WTC11 (cell line): ENCODE data around the gene CFAP58. TPM values are rescaled to one million over a fixed set of nuclear protein-coding genes. Genes with fewer than 3 reads are reported as not detected.

Source experiments
- ATAC-seq: fragments of 200-7000 bp; cut with Tn5 transposase; 2 replicates; pipeline ENCODE4 v1.10.0; 2021; ENCODE audit warnings: mild to moderate bottlenecking, moderate library complexity
- CTCF ChIA-PET: fragments of 300-600 bp; sonication (Branson Sonifier 250); formaldehyde crosslinking; loops from one replicate; lab custom pipeline; 2021; ENCODE audit warnings: antibody characterized with exemption; lab: Charles Lee
- POLR2A ChIA-PET: fragments of 350-600 bp; sonication (Branson Sonifier 250); formaldehyde crosslinking; loops from one replicate; lab custom pipeline; 2021; ENCODE audit warnings: antibody characterized with exemption; lab: Charles Lee
- DNase-seq: peaks from one replicate; pipeline ENCODE4 v3.0.0; 2021; ENCODE audit warnings: low spot score
- H3K27ac Mint-ChIP-seq: 2 replicates; pipeline ENCODE4 v1.8.0; 2021; ENCODE audit warnings: mixed read lengths
- H3K27me3 Mint-ChIP-seq: 2 replicates; pipeline ENCODE4 v1.8.0; 2021; ENCODE audit warnings: low read depth, mild to moderate bottlenecking, moderate library complexity, mixed read lengths
- H3K36me3 Mint-ChIP-seq: 2 replicates; pipeline ENCODE4 v1.8.0; 2021; ENCODE audit warnings: mixed read lengths
- H3K4me1 Mint-ChIP-seq: 2 replicates; pipeline ENCODE4 v1.8.0; 2022; ENCODE audit warnings: mixed read lengths
- H3K4me3 Mint-ChIP-seq: 2 replicates; pipeline ENCODE4 v1.8.0; 2021; ENCODE audit warnings: mild to moderate bottlenecking, moderate library complexity, mixed read lengths
- H3K9me3 Mint-ChIP-seq: 2 replicates; pipeline ENCODE4 v1.8.0; 2021; ENCODE audit warnings: mixed read lengths
- CREM ChIP-seq: sonication (generic); formaldehyde crosslinking; IDR thresholded peaks from 2 replicates; pipeline ENCODE4 v1.8.1; 2022; ENCODE audit warnings: mild to moderate bottlenecking, missing genetic modification reagents, moderate library complexity
- EMX1 ChIP-seq: fragments of 250-450 bp; sonication (Bioruptor Pico); IDR thresholded peaks from 2 replicates; pipeline ENCODE4 v1.8.0; 2021; ENCODE audit warnings: mild to moderate bottlenecking
- ESRRA ChIP-seq: sonication (generic); formaldehyde crosslinking; IDR thresholded peaks from 2 replicates; pipeline ENCODE4 v1.8.1; 2022; ENCODE audit warnings: mild to moderate bottlenecking, missing genetic modification reagents, borderline replicate concordance
- FOXP1 ChIP-seq: sonication (generic); formaldehyde crosslinking; IDR thresholded peaks from 2 replicates; pipeline ENCODE4 v1.8.0; 2022; ENCODE audit warnings: missing genetic modification reagents, mild to moderate bottlenecking, moderate library complexity, borderline replicate concordance
- IRF2 ChIP-seq: sonication (generic); formaldehyde crosslinking; IDR thresholded peaks from 2 replicates; pipeline ENCODE4 v1.8.0; 2022; ENCODE audit warnings: low read depth, missing genetic modification reagents, borderline replicate concordance
- NFATC4 ChIP-seq: fragments of 250-450 bp; sonication (Bioruptor Pico); IDR thresholded peaks from 2 replicates; pipeline ENCODE4 v1.9.0; 2021; ENCODE audit warnings: mild to moderate bottlenecking
- NFE2L1 ChIP-seq: sonication (generic); formaldehyde crosslinking; IDR thresholded peaks from 2 replicates; pipeline ENCODE4 v1.8.1; 2023; ENCODE audit warnings: missing genetic modification reagents
- NR1H2 ChIP-seq: sonication (generic); formaldehyde crosslinking; IDR thresholded peaks from 2 replicates; pipeline ENCODE4 v1.9.0; 2021; ENCODE audit warnings: mild to moderate bottlenecking, moderate library complexity, missing genetic modification reagents
- NR2C2 ChIP-seq: sonication (generic); formaldehyde crosslinking; IDR thresholded peaks from 2 replicates; pipeline ENCODE4 v1.8.0; 2022; ENCODE audit warnings: mild to moderate bottlenecking, missing genetic modification reagents
- RELA ChIP-seq: sonication (generic); formaldehyde crosslinking; IDR thresholded peaks from 2 replicates; pipeline ENCODE4 v1.8.1; 2022; ENCODE audit warnings: missing genetic modification reagents, mild to moderate bottlenecking, borderline replicate concordance
- SMAD3 ChIP-seq: sonication (generic); formaldehyde crosslinking; IDR thresholded peaks from 2 replicates; pipeline ENCODE4 v1.8.0; 2022; ENCODE audit warnings: missing genetic modification reagents, mild to moderate bottlenecking, borderline replicate concordance
- ZBTB21 ChIP-seq: sonication (generic); formaldehyde crosslinking; IDR thresholded peaks from 2 replicates; pipeline ENCODE4 v1.8.1; 2023; ENCODE audit warnings: mild to moderate bottlenecking, missing genetic modification reagents, borderline replicate concordance
- ZNF232 ChIP-seq: sonication (generic); formaldehyde crosslinking; IDR thresholded peaks from 2 replicates; pipeline ENCODE4 v1.8.0; 2022; ENCODE audit warnings: mild to moderate bottlenecking, missing genetic modification reagents
- ZNF416 ChIP-seq: fragments of 250-450 bp; sonication (Bioruptor Pico); IDR thresholded peaks from 2 replicates; pipeline ENCODE4 v1.9.0; 2021; ENCODE audit warnings: mild to moderate bottlenecking, inconsistent platforms
- ZNF423 ChIP-seq: fragments of 250-450 bp; sonication (Bioruptor Pico); IDR thresholded peaks from 2 replicates; pipeline ENCODE4 v2.1.2; 2022; ENCODE audit warnings: mild to moderate bottlenecking, moderate library complexity
- ZNF671 ChIP-seq: fragments of 250-450 bp; sonication (Bioruptor Pico); IDR thresholded peaks from 2 replicates; pipeline ENCODE4 v1.8.0; 2021; ENCODE audit warnings: mild to moderate bottlenecking
- total RNA-seq: library from RNA; stranded (reverse); gene quantifications from 3 replicates; pipeline ENCODE4 v1.2.3, GENCODE V29; 2021
- TF ChIP-seq, protein P1 (sequence below): sonication (generic); formaldehyde crosslinking; IDR thresholded peaks from 2 replicates; pipeline ENCODE4 v1.8.0; 2022; ENCODE audit warnings: mild to moderate bottlenecking, missing genetic modification reagents
- TF ChIP-seq, protein P2 (sequence below): sonication (generic); formaldehyde crosslinking; conservative IDR thresholded peaks from 2 replicates; pipeline ENCODE4 v1.8.1; 2022; ENCODE audit warnings: mild to moderate bottlenecking, missing genetic modification reagents
- TF ChIP-seq, protein P3 (sequence below): fragments of 250-450 bp; sonication (Bioruptor Pico); IDR thresholded peaks from 2 replicates; pipeline ENCODE4 v1.9.0; 2021; ENCODE audit warnings: mild to moderate bottlenecking
- TF ChIP-seq, protein P4 (sequence below): sonication (generic); formaldehyde crosslinking; IDR thresholded peaks from 2 replicates; pipeline ENCODE4 v1.8.1; 2022; ENCODE audit warnings: missing genetic modification reagents, borderline replicate concordance
- TF ChIP-seq, protein P5 (sequence below): fragments of 250-450 bp; sonication (Bioruptor Pico); IDR thresholded peaks from 2 replicates; pipeline ENCODE4 v1.9.0; 2021; ENCODE audit warnings: mild to moderate bottlenecking, borderline replicate concordance
- TF ChIP-seq, protein P6 (sequence below): sonication (generic); formaldehyde crosslinking; IDR thresholded peaks from 2 replicates; pipeline ENCODE4 v1.8.0; 2022; ENCODE audit warnings: mild to moderate bottlenecking, missing genetic modification reagents
- TF ChIP-seq, protein P7 (sequence below): sonication (generic); formaldehyde crosslinking; IDR thresholded peaks from 2 replicates; pipeline ENCODE4 v1.8.1; 2022; ENCODE audit warnings: low read depth, mild to moderate bottlenecking, moderate library complexity, missing genetic modification reagents, borderline replicate concordance
- TF ChIP-seq, protein P8 (sequence below): fragments of 250-450 bp; sonication (Bioruptor Pico); IDR thresholded peaks from 2 replicates; pipeline ENCODE4 v1.9.0; 2021; ENCODE audit warnings: mild to moderate bottlenecking
- TF ChIP-seq, protein P9 (sequence below): sonication (generic); formaldehyde crosslinking; IDR thresholded peaks from 2 replicates; pipeline ENCODE4 v1.8.0; 2022; ENCODE audit warnings: mild to moderate bottlenecking, missing genetic modification reagents

The CFAP58 gene
- total RNA-seq, 1 experiment from 2014 or later: 1.0 TPM

DNA sequence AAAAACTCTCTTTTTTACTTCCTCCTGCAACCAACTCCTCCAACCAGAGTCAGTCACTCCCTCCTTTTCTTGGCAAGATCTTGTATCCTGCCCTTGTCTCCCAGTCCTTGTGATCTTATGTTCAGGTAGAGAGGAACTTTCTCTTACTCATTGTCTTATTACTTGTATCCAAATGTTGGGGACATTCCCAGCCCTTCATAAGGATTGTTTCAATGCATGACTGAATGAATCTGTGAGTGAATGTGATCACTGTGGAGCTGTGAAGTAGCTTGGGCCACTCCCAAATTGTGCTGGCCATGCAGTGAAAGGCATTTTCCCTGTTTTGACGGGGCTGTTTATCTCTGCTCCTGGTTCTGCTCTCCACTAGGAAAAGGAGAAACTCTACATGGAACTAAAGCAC is 93.7 kb downstream of the CFAP58 start (continued):
- TF ChIP-seq, protein P1, sequence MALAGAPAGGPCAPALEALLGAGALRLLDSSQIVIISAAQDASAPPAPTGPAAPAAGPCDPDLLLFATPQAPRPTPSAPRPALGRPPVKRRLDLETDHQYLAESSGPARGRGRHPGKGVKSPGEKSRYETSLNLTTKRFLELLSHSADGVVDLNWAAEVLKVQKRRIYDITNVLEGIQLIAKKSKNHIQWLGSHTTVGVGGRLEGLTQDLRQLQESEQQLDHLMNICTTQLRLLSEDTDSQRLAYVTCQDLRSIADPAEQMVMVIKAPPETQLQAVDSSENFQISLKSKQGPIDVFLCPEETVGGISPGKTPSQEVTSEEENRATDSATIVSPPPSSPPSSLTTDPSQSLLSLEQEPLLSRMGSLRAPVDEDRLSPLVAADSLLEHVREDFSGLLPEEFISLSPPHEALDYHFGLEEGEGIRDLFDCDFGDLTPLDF: no peak
- TF ChIP-seq NFE2L1 (no peak), IRF2 (CRISPR knock-in tag) (no peak)
- TF ChIP-seq, protein P2, sequence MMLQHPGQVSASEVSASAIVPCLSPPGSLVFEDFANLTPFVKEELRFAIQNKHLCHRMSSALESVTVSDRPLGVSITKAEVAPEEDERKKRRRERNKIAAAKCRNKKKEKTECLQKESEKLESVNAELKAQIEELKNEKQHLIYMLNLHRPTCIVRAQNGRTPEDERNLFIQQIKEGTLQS (CRISPR knock-in tag): no peak
- TF ChIP-seq, protein P3, sequence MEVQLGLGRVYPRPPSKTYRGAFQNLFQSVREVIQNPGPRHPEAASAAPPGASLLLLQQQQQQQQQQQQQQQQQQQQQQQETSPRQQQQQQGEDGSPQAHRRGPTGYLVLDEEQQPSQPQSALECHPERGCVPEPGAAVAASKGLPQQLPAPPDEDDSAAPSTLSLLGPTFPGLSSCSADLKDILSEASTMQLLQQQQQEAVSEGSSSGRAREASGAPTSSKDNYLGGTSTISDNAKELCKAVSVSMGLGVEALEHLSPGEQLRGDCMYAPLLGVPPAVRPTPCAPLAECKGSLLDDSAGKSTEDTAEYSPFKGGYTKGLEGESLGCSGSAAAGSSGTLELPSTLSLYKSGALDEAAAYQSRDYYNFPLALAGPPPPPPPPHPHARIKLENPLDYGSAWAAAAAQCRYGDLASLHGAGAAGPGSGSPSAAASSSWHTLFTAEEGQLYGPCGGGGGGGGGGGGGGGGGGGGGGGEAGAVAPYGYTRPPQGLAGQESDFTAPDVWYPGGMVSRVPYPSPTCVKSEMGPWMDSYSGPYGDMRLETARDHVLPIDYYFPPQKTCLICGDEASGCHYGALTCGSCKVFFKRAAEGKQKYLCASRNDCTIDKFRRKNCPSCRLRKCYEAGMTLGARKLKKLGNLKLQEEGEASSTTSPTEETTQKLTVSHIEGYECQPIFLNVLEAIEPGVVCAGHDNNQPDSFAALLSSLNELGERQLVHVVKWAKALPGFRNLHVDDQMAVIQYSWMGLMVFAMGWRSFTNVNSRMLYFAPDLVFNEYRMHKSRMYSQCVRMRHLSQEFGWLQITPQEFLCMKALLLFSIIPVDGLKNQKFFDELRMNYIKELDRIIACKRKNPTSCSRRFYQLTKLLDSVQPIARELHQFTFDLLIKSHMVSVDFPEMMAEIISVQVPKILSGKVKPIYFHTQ (CRISPR knock-in tag): no peak

DNA sequence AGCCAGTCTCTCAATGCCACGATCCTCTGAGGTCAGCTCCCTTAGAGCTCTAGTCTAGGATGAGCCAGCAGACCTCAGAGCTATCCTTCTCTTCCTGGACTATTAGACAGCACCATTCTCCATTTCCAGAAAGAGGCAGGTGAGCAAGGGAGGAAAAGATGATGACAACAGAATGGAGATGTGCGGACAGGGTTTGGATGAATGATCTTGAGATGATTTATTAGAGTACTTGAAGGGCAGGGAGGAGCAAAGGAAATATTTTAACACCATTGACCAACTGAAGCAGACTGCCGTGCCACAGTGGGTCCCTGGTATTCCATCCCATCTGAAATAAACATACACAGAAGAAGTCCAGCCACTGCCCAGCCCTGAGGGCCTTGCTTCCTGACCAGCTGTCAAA is 94.3 kb downstream of the CFAP58 start:
- no peak overlapping the region for H3K4me3 Mint-ChIP-seq
- POLR2A ChIA-PET: no interaction called here
- ATAC-seq: no peak

DNA sequence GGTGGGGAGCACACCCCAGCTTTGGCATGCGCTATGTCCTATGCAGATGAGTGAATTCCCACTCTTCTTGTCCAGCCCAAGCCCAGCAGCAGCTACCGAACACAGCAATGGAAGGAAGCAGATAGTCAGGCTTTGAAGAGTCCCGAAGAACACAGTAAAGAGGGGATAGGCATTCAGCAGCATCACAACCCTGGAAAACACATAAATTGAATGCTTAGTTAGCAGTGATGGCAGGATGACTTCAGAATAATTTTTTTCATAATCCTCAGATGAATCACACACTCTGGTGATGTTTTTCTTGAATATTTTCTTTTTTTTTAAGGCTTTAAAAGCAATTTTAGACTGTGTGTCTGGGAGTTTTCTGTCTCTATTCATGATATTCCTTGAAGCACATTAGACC is 95.8 kb downstream of the CFAP58 start:
- Mint-ChIP-seq H3K4me1 (peaks cover 6% of the 10 kb centered on the region), H3K4me3 (no peak overlapping the region), H3K27ac (no peak overlapping the region), H3K27me3 (no peaks in the 10 kb centered on the region), H3K9me3 (no peaks in the 10 kb centered on the region), H3K36me3 (no peaks in the 10 kb centered on the region)
- CTCF ChIA-PET: no interaction called here
- POLR2A ChIA-PET: no interaction called here
- DNase-seq (no peak), ATAC-seq (no peak)
- TF ChIP-seq EMX1 (CRISPR knock-in tag): no peak
- TF ChIP-seq, protein P4, sequence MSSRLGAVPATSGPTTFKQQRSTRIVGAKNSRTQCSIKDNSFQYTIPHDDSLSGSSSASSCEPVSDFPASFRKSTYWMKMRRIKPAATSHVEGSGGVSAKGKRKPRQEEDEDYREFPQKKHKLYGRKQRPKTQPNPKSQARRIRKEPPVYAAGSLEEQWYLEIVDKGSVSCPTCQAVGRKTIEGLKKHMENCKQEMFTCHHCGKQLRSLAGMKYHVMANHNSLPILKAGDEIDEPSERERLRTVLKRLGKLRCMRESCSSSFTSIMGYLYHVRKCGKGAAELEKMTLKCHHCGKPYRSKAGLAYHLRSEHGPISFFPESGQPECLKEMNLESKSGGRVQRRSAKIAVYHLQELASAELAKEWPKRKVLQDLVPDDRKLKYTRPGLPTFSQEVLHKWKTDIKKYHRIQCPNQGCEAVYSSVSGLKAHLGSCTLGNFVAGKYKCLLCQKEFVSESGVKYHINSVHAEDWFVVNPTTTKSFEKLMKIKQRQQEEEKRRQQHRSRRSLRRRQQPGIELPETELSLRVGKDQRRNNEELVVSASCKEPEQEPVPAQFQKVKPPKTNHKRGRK: no peak
- no peak for TF ChIP-seq RELA (CRISPR knock-in tag)
- TF ChIP-seq SMAD3: no peak
- TF ChIP-seq ZNF671 (CRISPR knock-in tag): no peak
- TF ChIP-seq CREM (CRISPR knock-in tag): no peak
- TF ChIP-seq, protein P5, sequence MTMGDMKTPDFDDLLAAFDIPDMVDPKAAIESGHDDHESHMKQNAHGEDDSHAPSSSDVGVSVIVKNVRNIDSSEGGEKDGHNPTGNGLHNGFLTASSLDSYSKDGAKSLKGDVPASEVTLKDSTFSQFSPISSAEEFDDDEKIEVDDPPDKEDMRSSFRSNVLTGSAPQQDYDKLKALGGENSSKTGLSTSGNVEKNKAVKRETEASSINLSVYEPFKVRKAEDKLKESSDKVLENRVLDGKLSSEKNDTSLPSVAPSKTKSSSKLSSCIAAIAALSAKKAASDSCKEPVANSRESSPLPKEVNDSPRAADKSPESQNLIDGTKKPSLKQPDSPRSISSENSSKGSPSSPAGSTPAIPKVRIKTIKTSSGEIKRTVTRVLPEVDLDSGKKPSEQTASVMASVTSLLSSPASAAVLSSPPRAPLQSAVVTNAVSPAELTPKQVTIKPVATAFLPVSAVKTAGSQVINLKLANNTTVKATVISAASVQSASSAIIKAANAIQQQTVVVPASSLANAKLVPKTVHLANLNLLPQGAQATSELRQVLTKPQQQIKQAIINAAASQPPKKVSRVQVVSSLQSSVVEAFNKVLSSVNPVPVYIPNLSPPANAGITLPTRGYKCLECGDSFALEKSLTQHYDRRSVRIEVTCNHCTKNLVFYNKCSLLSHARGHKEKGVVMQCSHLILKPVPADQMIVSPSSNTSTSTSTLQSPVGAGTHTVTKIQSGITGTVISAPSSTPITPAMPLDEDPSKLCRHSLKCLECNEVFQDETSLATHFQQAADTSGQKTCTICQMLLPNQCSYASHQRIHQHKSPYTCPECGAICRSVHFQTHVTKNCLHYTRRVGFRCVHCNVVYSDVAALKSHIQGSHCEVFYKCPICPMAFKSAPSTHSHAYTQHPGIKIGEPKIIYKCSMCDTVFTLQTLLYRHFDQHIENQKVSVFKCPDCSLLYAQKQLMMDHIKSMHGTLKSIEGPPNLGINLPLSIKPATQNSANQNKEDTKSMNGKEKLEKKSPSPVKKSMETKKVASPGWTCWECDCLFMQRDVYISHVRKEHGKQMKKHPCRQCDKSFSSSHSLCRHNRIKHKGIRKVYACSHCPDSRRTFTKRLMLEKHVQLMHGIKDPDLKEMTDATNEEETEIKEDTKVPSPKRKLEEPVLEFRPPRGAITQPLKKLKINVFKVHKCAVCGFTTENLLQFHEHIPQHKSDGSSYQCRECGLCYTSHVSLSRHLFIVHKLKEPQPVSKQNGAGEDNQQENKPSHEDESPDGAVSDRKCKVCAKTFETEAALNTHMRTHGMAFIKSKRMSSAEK: no peak

More for the DNA sequence above, 94.3 kb downstream of the CFAP58 start:
- H3K36me3 Mint-ChIP-seq: no peaks in the 10 kb centered on the region
- H3K4me1 Mint-ChIP-seq: peaks cover 6% of the 10 kb centered on the region
- H3K9me3 Mint-ChIP-seq: no peaks in the 10 kb centered on the region
- TF ChIP-seq, protein P6, sequence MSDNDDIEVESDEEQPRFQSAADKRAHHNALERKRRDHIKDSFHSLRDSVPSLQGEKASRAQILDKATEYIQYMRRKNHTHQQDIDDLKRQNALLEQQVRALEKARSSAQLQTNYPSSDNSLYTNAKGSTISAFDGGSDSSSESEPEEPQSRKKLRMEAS (CRISPR knock-in tag): no peak
- TF ChIP-seq, protein P7, sequence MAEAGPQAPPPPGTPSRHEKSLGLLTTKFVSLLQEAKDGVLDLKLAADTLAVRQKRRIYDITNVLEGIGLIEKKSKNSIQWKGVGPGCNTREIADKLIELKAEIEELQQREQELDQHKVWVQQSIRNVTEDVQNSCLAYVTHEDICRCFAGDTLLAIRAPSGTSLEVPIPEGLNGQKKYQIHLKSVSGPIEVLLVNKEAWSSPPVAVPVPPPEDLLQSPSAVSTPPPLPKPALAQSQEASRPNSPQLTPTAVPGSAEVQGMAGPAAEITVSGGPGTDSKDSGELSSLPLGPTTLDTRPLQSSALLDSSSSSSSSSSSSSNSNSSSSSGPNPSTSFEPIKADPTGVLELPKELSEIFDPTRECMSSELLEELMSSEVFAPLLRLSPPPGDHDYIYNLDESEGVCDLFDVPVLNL (CRISPR knock-in tag): no peak
- no peak for TF ChIP-seq NFATC4 (CRISPR knock-in tag)
- TF ChIP-seq NR1H2 (CRISPR knock-in tag): no peak
- TF ChIP-seq ZBTB21 (CRISPR knock-in tag): no peak
- TF ChIP-seq, protein P8, sequence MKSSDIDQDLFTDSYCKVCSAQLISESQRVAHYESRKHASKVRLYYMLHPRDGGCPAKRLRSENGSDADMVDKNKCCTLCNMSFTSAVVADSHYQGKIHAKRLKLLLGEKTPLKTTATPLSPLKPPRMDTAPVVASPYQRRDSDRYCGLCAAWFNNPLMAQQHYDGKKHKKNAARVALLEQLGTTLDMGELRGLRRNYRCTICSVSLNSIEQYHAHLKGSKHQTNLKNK (CRISPR knock-in tag): no peak
- no peak for TF ChIP-seq NR2C2
- no peak for TF ChIP-seq ESRRA (CRISPR knock-in tag)
- no peak for TF ChIP-seq EMX1 (CRISPR knock-in tag)
- no peak for TF ChIP-seq FOXP1 (CRISPR knock-in tag)
- TF ChIP-seq, protein P9, sequence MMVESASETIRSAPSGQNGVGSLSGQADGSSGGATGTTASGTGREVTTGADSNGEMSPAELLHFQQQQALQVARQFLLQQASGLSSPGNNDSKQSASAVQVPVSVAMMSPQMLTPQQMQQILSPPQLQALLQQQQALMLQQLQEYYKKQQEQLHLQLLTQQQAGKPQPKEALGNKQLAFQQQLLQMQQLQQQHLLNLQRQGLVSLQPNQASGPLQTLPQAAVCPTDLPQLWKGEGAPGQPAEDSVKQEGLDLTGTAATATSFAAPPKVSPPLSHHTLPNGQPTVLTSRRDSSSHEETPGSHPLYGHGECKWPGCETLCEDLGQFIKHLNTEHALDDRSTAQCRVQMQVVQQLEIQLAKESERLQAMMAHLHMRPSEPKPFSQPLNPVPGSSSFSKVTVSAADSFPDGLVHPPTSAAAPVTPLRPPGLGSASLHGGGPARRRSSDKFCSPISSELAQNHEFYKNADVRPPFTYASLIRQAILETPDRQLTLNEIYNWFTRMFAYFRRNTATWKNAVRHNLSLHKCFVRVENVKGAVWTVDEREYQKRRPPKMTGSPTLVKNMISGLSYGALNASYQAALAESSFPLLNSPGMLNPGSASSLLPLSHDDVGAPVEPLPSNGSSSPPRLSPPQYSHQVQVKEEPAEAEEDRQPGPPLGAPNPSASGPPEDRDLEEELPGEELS: no peak
- TF ChIP-seq ZNF232 (CRISPR knock-in tag): no peak
- no peak for TF ChIP-seq ZNF416 (CRISPR knock-in tag)
- TF ChIP-seq ZNF423 (CRISPR knock-in tag): no peak
- TF ChIP-seq, all 79 proteins: peak for 0
- Mint-ChIP-seq H3K27ac (no peak overlapping the region), H3K27me3 (no peaks in the 10 kb centered on the region)
- CTCF ChIA-PET: no interaction called here
- DNase-seq: no peak
